Stimulated activated CD8-positive, alpha-beta memory T cell treated with anti-CD3 and anti-CD28 coated beads, Interleukin-15, amount 100 ng/mL, for 1 hour (primary cell): Measurements from ENCODE around the gene ATP5PO.
"Not testable (repeated sequence)": the region's sequence is repeated elsewhere in the genome, so short reads cannot be mapped to it uniquely, and the experiment has no call there.

Experiments
- DNase-seq: peaks from one replicate; pipeline ENCODE4 v3.0.0-alpha.2; 2020; ENCODE audit warnings: low read depth

ATP5PO gene

GRCh38 chr21:33869873-33870272, 45.7 kb downstream of the ATP5PO start:
- DNase-seq, result no peak

- DNase-seq, result not testable (repeated sequence)
These were observed 47.7 kb downstream of the ATP5PO start for GRCh38 chr21:33867868-33868267.

- DNase-seq, result no peak
These were observed 48.8 kb downstream of the ATP5PO start for GRCh38 chr21:33866826-33867225.

- no peak for DNase-seq
These were observed 49.5 kb downstream of the ATP5PO start for GRCh38 chr21:33865996-33866575.

- DNase-seq, result no peak
These were observed 50.4 kb downstream of the ATP5PO start for GRCh38 chr21:33865176-33865575.

GRCh38 chr21:33864150-33864549, 51.5 kb downstream of the ATP5PO start:
- no peak for DNase-seq

GRCh38 chr21:33863191-33863590, 52.4 kb downstream of the ATP5PO start:
- not testable (repeated sequence) for DNase-seq

GRCh38 chr21:33861125-33861524, 54.5 kb downstream of the ATP5PO start:
- no peak for DNase-seq

- DNase-seq, result no peak
These were observed 55.2 kb downstream of the ATP5PO start for GRCh38 chr21:33860332-33860879.

- no peak for DNase-seq
These were observed 56.1 kb downstream of the ATP5PO start for GRCh38 chr21:33859373-33860102.

GRCh38 chr21:33858667-33859372, 56.8 kb downstream of the ATP5PO start:
- DNase-seq, result no peak

- no peak for DNase-seq
These were observed 57.5 kb downstream of the ATP5PO start for GRCh38 chr21:33857846-33858666.

GRCh38 chr21:33856893-33857527, 58.6 kb downstream of the ATP5PO start:
- DNase-seq, result no peak

GRCh38 chr21:33855190-33855589, 60.4 kb downstream of the ATP5PO start:
- DNase-seq, result no peak

- no peak for DNase-seq
These were observed 61.0 kb downstream of the ATP5PO start for GRCh38 chr21:33854604-33855003.
